SIG-M5 treated with dmso at 0.1 percent for 504 hours (cell line): ENCODE data around the gene PRKACA.
"Not testable (repeated sequence)": the region's sequence is repeated elsewhere in the genome, so short reads cannot be mapped to it uniquely, and the experiment has no call there.

Experiments used
- DNase-seq: peaks from one replicate; lab custom pipeline; 2025; ENCODE audit not compliant: unreplicated experiment; lab: John Stamatoyannopoulos, UW

PRKACA gene

GRCh38 chr19:14051980-14052379, 65.6 kb downstream of the PRKACA start:
- DNase-seq, result no peak

- not testable (repeated sequence) for DNase-seq
These were observed 66.6 kb downstream of the PRKACA start for GRCh38 chr19:14050961-14051360.

- no peak for DNase-seq
These were observed 67.0 kb downstream of the PRKACA start for GRCh38 chr19:14050512-14050911.

- peak; percentile 46 for DNase-seq
These were observed 69.0 kb downstream of the PRKACA start for GRCh38 chr19:14048443-14049153.

- not testable (repeated sequence) for DNase-seq
These were observed 69.7 kb downstream of the PRKACA start for GRCh38 chr19:14047866-14048265.

- DNase-seq, result peak; percentile 40
These were observed 74.6 kb downstream of the PRKACA start for GRCh38 chr19:14042659-14043608.
